ENCODE results near the gene DHRS1.
"Not testable (repeated sequence)": the region's sequence is repeated elsewhere in the genome, so short reads cannot be mapped to it uniquely, and the experiment has no call there.

The DHRS1 gene

DNA sequence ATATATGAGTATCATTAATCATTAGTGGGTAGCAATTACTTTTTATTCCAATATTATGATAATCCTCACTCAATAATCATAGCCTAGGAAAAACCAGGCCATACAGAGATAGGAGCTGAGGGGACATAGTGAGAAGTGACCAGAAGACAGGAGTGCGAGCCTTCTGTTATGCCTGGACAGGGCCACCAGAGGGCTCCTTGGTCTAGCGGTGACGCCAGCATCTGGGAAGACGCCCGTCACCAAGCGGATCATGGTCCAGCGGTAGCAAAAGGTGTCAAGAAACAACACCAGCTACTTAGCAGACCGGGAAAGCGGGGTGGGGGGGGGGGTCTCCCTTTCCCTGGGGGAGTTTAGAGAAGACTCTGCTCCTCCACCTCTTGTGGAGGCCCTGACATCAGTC is 28.3 kb upstream of the DHRS1 start:
- FAIRE-seq, result not testable (repeated sequence)

DNA sequence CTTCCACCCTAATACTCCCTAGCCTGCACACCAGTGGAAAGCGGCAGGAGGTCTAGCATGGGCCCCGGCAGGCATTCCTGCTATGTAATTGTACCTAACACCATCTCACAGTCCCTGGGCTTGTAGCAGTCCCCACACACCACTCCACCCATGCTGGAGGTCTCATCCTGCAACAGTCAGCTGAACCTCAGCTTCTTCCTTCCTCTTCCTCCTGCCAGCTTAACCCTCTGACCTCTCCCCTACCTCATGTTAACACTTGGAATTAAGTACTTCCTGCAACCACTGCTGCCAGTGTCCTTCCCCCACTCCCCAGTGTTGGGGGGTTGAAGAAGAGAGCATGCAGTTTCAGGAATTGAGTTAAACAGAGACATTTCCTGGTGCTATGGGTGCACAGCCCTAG is 27.7 kb upstream of the DHRS1 start:
- FAIRE-seq (no peak), DNase-seq (ENCODE audit: low spot score) (no peak)

More for the DNA sequence above, 28.3 kb upstream of the DHRS1 start:
- DNase-seq (ENCODE audit: low spot score), result not testable (repeated sequence)

DNA sequence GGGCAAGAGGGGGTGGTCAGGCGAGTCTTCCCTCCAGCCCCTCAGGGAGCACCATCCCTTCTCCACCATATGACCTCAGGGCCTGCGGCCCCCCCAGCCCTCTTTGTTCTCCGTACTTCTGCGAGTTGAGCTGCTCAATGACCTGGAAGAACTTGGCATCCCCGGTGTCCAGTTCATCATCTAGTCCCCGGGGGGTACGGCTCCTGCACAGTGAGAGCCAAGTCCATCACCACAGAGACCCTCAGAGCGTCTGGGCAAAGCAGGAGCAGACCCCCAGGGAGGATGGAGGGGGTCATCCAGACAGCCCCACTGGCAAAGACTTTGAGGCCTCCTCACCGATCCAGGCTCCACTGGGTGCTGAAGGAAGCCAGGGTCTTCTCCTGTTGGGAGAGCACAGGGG is 26.4 kb upstream of the DHRS1 start:
- FAIRE-seq (no peak), DNase-seq (ENCODE audit: low spot score) (no peak)

DNA sequence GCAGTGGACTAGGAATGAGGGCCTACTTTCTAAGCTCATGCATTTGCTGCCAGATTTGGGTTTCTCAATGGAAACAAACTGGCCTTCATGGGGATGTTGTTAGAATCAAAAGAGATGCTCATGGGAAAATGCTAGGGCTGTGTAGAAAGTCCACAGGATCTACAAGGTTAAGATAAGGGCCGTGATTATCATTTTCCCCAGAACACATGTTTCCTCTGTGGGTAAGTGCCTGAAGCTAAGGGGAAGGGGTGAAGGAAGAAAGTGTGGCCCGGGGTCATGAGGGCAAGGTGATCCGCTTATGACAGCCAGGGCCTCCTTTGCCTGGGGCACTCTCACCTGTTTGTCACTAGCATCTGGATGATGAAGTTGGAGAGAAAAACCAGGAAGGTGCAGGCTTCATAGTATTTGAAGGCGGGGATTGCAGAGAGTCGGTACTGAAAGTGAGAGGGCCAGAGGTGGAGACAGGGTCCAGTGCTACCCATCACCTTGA is 25.5 kb upstream of the DHRS1 start:
- FAIRE-seq, result no peak
- DNase-seq (ENCODE audit: low spot score), result no peak

DNA sequence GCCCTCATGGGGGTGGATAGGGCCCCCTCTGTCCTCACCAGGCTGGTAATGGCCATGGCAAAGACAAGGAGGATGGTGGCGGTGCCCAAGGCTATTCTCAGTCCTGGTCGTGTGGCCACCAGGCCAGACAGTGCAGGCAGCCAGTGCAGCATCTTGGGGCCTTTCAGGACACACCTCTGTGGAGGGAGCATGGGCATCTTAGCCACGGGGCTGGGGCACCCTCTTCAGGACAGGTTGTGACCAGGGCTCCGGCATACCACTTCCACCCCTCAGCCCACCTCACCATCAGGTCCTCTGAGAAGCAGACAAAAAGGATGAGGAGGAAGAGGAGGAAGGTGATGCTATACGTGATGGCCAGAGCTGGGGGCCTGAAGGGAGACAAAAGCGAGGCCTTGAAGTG is 24.4 kb upstream of the DHRS1 start:
- FAIRE-seq, result no peak
- DNase-seq (ENCODE audit: low spot score), result no peak

DNA sequence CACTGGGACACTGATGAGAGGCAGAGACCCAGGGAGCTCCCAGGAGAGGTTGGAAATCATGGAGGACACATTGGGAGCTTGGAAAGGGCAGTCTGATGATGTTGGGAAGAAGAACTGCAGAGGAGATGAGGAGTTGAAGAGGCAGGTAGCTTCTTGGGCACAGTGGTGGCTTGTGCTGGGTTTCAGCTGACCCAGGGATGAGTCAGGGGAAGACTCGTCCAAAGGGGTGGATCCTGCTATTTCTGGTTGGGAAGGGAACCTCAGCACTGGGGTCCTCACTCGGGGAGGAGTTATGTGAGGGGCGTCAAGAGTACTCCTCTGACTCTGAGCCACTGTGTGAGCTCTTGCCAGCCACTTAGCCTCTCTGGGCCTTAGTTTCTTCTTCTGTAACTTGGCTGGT is 23.8 kb upstream of the DHRS1 start:
- no peak for FAIRE-seq
- no peak for DNase-seq (ENCODE audit: low spot score)

DNA sequence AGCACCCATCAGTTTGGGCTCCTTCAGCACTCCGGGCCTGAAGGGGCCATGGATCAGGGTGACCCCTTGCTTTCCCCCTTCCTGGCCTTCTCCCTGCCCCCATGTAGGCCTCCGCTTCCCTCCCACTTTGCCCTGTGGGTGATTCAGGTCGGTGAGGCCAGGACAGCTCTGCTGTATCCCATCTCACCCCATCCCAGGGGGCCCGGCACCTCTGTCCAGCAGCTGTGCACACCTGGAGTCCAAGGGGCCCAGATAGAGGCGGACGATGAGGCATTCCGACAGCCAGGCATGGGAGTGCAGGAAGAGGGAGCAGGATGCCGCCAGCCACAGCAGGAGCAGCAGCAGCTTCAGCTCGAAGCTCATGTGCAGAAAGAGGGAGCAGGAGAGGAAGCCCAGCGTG is 23.1 kb upstream of the DHRS1 start:
- no peak for FAIRE-seq

DNA sequence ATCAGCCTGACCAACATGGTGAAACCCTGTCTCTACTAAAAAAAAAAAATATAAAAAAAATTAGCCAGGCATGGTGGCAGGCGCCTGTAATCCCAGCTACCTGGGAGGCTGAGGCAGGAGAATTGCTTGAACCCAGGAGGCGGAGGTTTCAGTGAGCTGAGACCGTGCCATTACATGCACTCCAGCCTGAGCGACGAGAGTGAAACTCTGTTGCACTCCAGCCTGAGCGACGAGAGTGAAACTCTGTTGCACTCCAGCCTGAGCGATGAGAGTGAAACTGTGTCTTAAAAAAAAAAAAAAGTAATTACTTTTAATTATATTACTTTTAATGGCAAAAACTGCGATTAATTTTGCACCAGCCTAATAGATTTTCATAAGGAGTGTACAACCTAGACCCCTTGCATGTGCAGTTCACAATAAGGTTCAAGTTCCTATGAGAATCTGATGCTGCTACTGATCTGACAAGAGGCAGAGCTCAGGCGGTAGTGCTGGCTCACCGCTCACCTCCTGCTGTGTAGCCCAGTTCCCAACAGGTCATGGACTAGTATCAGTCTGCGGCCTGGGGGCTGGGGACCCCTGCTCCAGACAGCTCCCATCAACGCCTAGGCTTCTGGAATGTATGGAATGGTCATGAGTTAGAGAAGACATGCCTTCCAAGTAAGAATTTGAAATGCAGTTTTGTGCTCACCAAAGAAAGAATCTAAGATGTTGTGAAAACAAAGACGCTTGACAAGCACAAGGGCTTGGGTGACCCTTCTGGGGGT is 21.8 kb upstream of the DHRS1 start:
- DNase-seq (ENCODE audit: low spot score) (no peak), FAIRE-seq (no peak)

More for the DNA sequence above, 23.1 kb upstream of the DHRS1 start:
- no peak for DNase-seq (ENCODE audit: low spot score)

DNA sequence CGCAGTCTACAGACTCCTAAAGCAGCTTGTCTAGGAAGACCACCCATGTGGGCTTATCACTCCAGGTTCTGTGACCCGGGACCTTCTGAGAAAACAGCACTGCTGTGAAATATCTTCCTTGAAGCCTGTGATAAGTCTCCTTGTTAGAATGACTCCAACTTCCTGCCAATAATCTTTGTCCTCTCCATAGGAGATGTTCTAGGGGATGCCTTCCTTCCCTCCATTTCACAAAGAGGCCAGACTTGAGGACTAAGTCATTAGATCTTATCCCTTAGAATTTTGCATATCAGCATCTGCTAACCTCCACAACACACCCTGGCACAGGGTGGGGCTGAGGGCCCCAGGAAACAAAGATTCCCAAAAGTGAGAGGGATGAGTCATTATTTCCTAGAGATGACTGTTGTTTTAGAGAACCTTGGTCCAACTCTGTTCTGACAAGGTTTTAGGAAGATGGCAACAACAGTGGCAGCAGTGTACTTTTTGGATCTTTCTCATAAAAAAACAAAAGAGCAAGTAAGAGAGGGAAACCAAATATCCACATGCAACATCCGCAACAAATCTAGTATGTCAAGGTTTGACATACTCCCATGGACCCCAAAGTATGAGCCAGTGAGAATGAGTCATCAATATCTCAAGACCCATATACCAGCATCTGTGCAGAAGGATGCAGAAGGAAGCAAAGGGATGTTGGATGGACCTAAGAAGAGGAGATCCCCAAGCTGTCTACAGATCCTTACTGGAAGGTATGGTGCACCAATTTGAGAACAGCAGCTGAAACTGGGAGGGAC is 17.8 kb upstream of the DHRS1 start:
- FAIRE-seq (no peak), DNase-seq (ENCODE audit: low spot score) (peak; percentile 54)

DNA sequence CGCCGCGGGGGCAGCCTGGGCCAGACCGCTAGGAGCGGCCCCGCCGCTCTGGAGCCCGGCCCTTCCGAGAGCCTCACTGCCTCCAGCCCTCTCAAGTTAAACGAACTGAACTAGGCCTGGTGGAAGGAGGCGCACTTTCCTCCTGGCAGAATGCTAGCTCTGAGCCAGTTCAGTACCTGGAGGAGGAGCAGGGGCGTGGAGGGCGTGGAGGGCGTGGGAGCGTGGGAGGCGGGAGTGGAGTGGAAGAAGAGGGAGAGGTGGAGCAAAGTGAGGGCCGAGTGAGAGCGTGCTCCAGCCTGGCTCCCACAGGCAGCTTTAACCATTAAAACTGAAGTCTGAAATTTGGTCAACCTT is 17.0 kb upstream of the DHRS1 start:
- no peak for FAIRE-seq
- DNase-seq (ENCODE audit: low spot score), result no peak

DNA sequence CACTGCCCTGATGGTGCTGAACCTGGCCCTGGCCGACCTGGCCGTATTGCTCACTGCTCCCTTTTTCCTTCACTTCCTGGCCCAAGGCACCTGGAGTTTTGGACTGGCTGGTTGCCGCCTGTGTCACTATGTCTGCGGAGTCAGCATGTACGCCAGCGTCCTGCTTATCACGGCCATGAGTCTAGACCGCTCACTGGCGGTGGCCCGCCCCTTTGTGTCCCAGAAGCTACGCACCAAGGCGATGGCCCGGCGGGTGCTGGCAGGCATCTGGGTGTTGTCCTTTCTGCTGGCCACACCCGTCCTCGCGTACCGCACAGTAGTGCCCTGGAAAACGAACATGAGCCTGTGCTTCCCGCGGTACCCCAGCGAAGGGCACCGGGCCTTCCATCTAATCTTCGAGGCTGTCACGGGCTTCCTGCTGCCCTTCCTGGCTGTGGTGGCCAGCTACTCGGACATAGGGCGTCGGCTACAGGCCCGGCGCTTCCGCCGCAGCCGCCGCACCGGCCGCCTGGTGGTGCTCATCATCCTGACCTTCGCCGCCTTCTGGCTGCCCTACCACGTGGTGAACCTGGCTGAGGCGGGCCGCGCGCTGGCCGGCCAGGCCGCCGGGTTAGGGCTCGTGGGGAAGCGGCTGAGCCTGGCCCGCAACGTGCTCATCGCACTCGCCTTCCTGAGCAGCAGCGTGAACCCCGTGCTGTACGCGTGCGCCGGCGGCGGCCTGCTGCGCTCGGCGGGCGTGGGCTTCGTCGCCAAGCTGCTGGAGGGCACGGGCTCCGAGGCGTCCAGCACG is 16.4 kb upstream of the DHRS1 start:
- FAIRE-seq (no peak), DNase-seq (ENCODE audit: low spot score) (no peak)

DNA sequence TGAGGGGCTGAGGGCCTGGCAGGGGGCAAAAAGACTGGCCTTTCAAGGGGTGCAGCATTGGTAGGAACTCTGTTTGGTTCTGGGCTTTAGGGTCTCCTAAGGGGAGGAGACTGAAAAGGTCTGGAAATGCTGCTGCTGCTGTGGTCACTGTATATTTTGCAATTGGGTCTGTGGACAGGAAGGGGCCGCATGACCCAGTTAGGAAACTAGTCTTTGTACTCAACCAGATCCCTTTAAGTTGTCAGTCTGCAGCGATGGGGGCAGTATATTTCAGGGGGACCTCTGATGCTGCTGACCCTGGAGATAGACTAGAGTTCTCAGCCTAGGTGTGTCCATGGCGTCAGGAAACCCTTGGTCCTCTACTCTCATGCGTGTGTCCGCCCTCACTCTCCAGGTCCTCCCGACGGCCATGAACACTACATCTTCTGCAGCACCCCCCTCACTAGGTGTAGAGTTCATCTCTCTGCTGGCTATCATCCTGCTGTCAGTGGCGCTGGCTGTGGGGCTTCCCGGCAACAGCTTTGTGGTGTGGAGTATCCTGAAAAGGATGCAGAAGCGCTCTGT is 15.7 kb upstream of the DHRS1 start:
- no peak for FAIRE-seq
- no peak for DNase-seq (ENCODE audit: low spot score)

DNA sequence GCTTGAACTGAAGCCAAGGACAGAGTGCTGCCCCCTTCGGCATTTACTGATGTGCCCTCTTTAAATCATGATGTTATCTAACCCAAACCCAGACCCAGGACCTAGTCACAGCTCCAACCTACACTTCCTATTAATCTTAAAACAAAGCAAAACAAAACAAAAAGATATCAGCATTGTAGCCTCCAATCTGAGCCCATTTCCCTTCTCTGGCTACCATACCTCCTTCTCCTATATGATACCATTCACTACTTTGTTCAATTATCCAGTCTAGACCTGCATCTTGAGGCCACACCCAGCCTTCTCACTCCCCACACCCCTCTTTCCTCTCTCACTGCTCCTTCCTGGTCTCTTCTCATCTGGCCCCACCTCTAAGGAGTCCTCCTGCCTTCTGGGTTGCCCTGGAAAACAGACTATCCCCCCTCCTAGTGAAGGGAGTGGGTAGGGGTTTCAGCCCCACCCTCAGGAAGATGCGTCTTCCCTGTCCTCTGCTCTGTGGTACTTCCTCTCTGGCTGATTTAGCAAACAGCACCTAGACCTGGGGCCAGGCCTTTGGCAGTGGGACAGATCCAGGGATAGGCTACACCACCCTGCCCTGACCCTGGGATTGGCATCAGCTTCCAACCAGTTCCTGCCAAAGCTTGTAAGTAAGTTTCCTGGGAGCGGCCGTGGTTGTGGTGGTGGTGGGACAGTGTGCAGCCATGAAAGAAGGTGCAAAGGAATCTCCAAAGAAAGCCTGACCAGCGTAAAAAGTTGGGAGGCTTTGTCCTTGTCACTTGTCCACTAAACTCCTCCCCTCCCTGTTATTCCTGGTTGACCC is 15.0 kb upstream of the DHRS1 start:
- FAIRE-seq, result no peak
- no peak for DNase-seq (ENCODE audit: low spot score)

DNA sequence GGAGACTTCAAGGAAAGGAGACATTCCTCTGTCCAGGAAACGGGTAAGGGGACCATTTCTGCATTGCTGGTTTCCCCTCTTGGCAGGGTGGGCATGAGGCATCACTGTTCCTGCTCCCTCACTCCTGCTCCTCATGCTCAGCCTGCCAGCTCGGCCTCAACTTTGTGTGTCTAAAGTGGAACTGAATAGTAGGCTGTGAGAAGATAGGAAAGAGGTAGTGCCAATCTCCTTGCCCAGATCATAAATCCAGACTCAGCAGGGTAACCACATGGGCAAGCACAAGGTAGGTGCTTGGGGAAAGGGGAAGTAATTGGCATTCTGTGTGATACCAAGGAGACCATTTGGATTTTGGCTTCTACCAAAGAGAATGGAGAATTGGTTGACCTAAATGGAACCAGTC is 14.3 kb upstream of the DHRS1 start:
- DNase-seq (ENCODE audit: low spot score) (no peak), FAIRE-seq (no peak)

DNA sequence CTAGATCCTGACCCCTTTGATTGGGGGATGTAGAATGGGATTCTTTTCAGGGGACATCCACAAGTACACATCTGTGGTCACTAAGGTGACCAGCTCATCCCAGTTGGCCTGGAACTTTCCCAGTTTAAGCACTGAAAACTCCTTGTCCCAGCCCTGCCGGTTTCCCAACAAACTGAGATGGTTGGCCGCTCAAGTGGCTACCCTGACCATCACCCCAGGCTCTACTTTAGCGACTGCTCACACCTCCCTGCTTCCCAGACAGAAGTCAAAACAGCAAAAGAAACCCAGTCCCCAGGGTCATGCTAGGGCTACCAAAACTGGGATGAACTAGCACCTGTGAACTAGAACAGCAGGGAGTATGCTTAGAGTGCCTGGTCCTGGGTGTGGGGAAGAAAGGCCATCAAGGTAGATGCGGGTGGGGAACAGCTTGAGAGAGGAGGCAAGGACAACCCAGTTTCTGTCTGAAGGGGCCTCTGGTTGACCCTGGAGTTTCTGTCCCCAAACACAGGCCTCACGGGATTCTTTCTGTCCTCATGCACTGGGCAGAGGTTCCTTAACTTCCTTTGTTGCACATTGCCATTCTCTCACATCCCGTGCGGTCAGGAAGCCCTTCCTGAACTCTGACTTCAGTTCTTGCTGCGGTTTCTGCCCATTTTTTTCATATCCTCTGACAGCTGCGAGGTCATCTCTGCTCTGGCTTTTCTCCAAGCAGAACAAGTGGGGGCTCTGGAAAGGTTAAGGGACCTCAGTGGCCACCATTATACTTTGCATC is 13.3 kb upstream of the DHRS1 start:
- FAIRE-seq (no peak), DNase-seq (ENCODE audit: low spot score) (no peak)

DNA sequence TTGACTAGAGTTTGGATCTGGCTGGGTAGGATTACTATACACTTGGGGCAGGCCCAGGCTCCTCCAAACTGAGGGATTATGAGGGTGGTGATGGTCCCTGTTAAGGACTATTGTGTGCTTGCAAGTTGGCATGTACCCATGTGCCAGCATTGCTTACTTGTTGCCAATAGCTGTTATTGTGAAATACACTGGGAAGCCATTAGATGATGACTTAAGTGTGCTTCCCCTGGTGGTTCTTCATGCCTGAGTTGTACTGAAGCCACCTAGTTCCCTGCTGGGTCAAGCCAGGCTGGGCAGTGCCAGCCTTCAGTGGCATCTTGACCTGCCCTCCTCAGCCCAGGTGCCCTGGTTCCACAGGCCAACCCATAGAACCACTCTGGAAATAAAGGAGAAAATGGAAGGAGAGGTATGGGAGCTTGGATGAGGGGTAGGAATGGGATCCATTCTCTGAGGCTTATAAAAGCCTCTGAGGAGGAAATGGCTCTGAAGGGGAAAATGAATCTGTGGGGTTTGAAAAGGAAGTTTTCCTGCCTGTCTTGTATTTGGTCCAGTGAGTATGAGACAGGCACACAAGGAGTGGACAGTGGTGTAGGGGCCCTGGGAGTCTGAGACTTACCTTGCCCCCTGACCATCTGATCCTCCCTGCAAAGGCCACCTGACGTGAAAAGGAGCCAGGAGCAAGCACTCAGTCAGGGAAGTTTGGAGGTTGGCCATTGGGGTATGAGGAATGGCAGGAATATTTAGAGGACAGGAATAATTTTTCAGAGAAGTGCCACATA is 12.4 kb upstream of the DHRS1 start:
- DNase-seq (ENCODE audit: low spot score), result no peak

DNA sequence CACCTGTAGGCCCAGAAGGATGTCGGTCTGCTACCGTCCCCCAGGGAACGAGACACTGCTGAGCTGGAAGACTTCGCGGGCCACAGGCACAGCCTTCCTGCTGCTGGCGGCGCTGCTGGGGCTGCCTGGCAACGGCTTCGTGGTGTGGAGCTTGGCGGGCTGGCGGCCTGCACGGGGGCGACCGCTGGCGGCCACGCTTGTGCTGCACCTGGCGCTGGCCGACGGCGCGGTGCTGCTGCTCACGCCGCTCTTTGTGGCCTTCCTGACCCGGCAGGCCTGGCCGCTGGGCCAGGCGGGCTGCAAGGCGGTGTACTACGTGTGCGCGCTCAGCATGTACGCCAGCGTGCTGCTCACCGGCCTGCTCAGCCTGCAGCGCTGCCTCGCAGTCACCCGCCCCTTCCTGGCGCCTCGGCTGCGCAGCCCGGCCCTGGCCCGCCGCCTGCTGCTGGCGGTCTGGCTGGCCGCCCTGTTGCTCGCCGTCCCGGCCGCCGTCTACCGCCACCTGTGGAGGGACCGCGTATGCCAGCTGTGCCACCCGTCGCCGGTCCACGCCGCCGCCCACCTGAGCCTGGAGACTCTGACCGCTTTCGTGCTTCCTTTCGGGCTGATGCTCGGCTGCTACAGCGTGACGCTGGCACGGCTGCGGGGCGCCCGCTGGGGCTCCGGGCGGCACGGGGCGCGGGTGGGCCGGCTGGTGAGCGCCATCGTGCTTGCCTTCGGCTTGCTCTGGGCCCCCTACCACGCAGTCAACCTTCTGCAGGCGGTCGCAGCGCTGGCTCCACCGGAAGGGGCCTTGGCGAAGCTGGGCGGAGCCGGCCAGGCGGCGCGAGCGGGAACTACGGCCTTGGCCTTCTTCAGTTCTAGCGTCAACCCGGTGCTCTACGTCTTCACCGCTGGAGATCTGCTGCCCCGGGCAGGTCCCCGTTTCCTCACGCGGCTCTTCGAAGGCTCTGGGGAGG is 11.3 kb upstream of the DHRS1 start, which contains the start of gene LTB4R:
TSS of gene LTB4R (plus strand) at position 857 of the 959 bp plus-strand sequence. CDS start 4,150 bp downstream, outside the sequence.
- FAIRE-seq (no peak), DNase-seq (ENCODE audit: low spot score) (no peak)

More for the DNA sequence above, 12.4 kb upstream of the DHRS1 start:
- FAIRE-seq, result no peak

DNA sequence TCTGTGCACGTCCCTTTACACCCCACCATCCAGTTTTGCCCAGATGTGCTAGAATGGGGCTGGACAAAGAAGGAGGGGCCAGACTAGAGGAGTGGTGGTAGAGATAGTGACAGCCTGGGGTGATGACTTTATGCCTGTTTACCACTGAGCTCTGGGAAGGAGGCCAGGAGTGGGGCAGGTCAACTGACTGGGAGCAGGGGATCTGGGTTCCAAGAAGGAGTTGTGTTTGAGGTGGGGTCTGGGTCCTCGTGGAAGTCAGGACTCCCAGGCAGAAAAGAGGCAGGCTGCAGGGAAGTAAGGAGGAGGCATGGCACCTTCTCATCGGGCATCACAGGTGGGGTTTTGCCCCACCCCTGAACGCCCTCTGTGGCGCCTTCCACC is 10.7 kb upstream of the DHRS1 start:
- FAIRE-seq (no peak), DNase-seq (ENCODE audit: low spot score) (no peak)

All from urothelium cell line (cell line).